ENCODE measurements around the gene PDE8B. TPM values are rescaled to one million over a fixed set of nuclear protein-coding genes. Genes with fewer than 3 reads are reported as not detected.

The PDE8B gene
- total RNA-seq, 1 donor from 2014 or later: not detected

GRCh38 chr5:77347435-77348098 is 137.1 kb downstream of the PDE8B start:
- Mint-ChIP-seq H3K9me3 (no peaks in the 10 kb centered on the region), H3K27me3 (no peaks in the 10 kb centered on the region), H3K4me3 (no peak overlapping the region), H3K4me1 (no peaks in the 10 kb centered on the region), H3K36me3 (ENCODE audit: low read depth) (no peaks in the 10 kb centered on the region), H3K27ac (no peak overlapping the region)
- intact Hi-C loops (cut with micrococcal nuclease): no loop called here
- no peak for ATAC-seq (ENCODE audit: low read depth)
- CTCF ChIA-PET: no interaction called here
- TF ChIP-seq CTCF (IDR thresholded peaks at IDR 0.05): no peak
- POLR2A ChIA-PET: no interaction called here
- DNase-seq: no peak

- TF ChIP-seq CTCF (IDR thresholded peaks at IDR 0.05): no peak
- Mint-ChIP-seq H3K9me3 (no peaks in the 10 kb centered on the region), H3K4me3 (no peak overlapping the region), H3K27me3 (no peaks in the 10 kb centered on the region), H3K27ac (no peak overlapping the region), H3K4me1 (peaks cover 10% of the 10 kb centered on the region), H3K36me3 (ENCODE audit: low read depth) (no peaks in the 10 kb centered on the region)
- CTCF ChIA-PET: no interaction called here
- intact Hi-C loops (cut with micrococcal nuclease): no loop called here
- ATAC-seq (ENCODE audit: low read depth) (no peak), DNase-seq (no peak)
- POLR2A ChIA-PET: no interaction called here
Measured at GRCh38 chr5:77353251-77353650, 142.8 kb downstream of the PDE8B start.

GRCh38 chr5:77354454-77354853 is 144.0 kb downstream of the PDE8B start:
- Mint-ChIP-seq H3K4me3 (no peak overlapping the region), H3K36me3 (ENCODE audit: low read depth) (no peaks in the 10 kb centered on the region), H3K27me3 (no peaks in the 10 kb centered on the region), H3K9me3 (no peaks in the 10 kb centered on the region), H3K4me1 (peaks cover 10% of the 10 kb centered on the region), H3K27ac (no peak overlapping the region)
- intact Hi-C loops (cut with micrococcal nuclease): no loop called here
- ATAC-seq (ENCODE audit: low read depth) (no peak), DNase-seq (no peak)
- CTCF ChIA-PET: no interaction called here
- no peak for TF ChIP-seq CTCF (IDR thresholded peaks at IDR 0.05)
- POLR2A ChIA-PET: no interaction called here

- peaks cover 10% of the 10 kb centered on the region for H3K4me1 Mint-ChIP-seq
- no peak for TF ChIP-seq CTCF (IDR thresholded peaks at IDR 0.05)
- no peaks in the 10 kb centered on the region for H3K27me3 Mint-ChIP-seq
- no peaks in the 10 kb centered on the region for H3K36me3 Mint-ChIP-seq (ENCODE audit: low read depth)
- no peak for DNase-seq
- H3K27ac Mint-ChIP-seq: no peak overlapping the region
- no peaks in the 10 kb centered on the region for H3K9me3 Mint-ChIP-seq
- no peak overlapping the region for H3K4me3 Mint-ChIP-seq
- ChIA-PET CTCF (no interaction called here), POLR2A (interaction anchor here (0.6 kb wide), 1 partner anchor 9 kb away, joined by 4 read pairs; no protein-coding TSS in a partner anchor)
- peak; percentile 25 for ATAC-seq (ENCODE audit: low read depth)
- intact Hi-C loops (cut with micrococcal nuclease): loop anchor here (5.0 kb wide), 1 partner anchor 137 kb away; the partner anchor contains the start of gene WDR41
Measured at GRCh38 chr5:77355080-77355479, 144.6 kb downstream of the PDE8B start.

- Mint-ChIP-seq H3K36me3 (ENCODE audit: low read depth) (no peaks in the 10 kb centered on the region), H3K27ac (no peak overlapping the region), H3K4me3 (no peak overlapping the region), H3K27me3 (no peaks in the 10 kb centered on the region), H3K4me1 (peaks cover 10% of the 10 kb centered on the region), H3K9me3 (no peaks in the 10 kb centered on the region)
- ATAC-seq (ENCODE audit: low read depth) (no peak), DNase-seq (no peak)
- CTCF ChIA-PET: no interaction called here
- POLR2A ChIA-PET: no interaction called here
- intact Hi-C loops (cut with micrococcal nuclease): loop anchor here (5.0 kb wide), 1 partner anchor 137 kb away; the partner anchor contains the start of gene WDR41
- no peak for TF ChIP-seq CTCF (IDR thresholded peaks at IDR 0.05)
Measured at GRCh38 chr5:77355751-77356150, 145.3 kb downstream of the PDE8B start.

Measured in activated B cell treated with CpG ODN at 0.5 μM for 24 hours (primary cell).